ENCODE data around the gene SRGAP1. TPM values are rescaled to one million over a fixed set of nuclear protein-coding genes. Genes with fewer than 3 reads are reported as not detected.

SRGAP1 gene
- total and polyA plus RNA-seq, 9 of the 15 experiments (the other 6 are each of a cell fraction or from before 2014, with no cell fraction given) = 0.01 to 0.13 (median 0.04) TPM; not detected in 3

GRCh38 chr12:63897931-63898330, 53.4 kb downstream of the SRGAP1 start (continued):
- TF ChIP-seq TRIM24 (IDR thresholded peaks at IDR 0.05) = no peak
- TF ChIP-seq HDAC2 (IDR thresholded peaks at IDR 0.05) = no peak
- 0 out of 2 replicates have a peak, but pooled peaks have one; percentile 29 for TF ChIP-seq DPF2 (IDR thresholded peaks at IDR 0.05)
- TF ChIP-seq MAFG (tag; conservative IDR thresholded peaks at IDR 0.05) = peak; percentile 45
- TF ChIP-seq STAT5A (IDR thresholded peaks at IDR 0.05; ENCODE audit: borderline replicate concordance, low read length) = no peak
- no peak for TF ChIP-seq CEBPZ (IDR thresholded peaks at IDR 0.05; ENCODE audit: borderline replicate concordance, low read depth, low read length)
- no peak for TF ChIP-seq ZSCAN29 (IDR thresholded peaks at IDR 0.05)
- TF ChIP-seq TCF7 (IDR thresholded peaks at IDR 0.05; ENCODE audit: borderline replicate concordance) = no peak
- no peak for TF ChIP-seq ZNF589 (CRISPR knock-in tag; IDR thresholded peaks at IDR 0.05; ENCODE audit: low read depth)
- TF ChIP-seq, protein P1, sequence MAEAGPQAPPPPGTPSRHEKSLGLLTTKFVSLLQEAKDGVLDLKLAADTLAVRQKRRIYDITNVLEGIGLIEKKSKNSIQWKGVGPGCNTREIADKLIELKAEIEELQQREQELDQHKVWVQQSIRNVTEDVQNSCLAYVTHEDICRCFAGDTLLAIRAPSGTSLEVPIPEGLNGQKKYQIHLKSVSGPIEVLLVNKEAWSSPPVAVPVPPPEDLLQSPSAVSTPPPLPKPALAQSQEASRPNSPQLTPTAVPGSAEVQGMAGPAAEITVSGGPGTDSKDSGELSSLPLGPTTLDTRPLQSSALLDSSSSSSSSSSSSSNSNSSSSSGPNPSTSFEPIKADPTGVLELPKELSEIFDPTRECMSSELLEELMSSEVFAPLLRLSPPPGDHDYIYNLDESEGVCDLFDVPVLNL (CRISPR knock-in tag; IDR thresholded peaks at IDR 0.05; ENCODE audit: low read depth) = no peak
- TF ChIP-seq, protein P2, sequence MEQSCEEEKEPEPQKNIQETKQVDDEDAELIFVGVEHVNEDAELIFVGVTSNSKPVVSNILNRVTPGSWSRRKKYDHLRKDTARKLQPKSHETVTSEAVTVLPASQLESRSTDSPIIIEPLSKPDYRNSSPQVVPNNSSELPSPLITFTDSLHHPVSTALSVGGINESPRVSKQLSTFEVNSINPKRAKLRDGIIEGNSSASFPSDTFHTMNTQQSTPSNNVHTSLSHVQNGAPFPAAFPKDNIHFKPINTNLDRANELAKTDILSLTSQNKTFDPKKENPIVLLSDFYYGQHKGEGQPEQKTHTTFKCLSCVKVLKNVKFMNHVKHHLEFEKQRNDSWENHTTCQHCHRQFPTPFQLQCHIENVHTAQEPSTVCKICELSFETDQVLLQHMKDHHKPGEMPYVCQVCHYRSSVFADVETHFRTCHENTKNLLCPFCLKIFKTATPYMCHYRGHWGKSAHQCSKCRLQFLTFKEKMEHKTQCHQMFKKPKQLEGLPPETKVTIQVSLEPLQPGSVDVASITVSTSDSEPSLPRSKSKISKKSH (CRISPR knock-in tag; IDR thresholded peaks at IDR 0.05) = no peak
- TF ChIP-seq CBFA2T3 (IDR thresholded peaks at IDR 0.05) = peak; percentile 50
- TF ChIP-seq ZNF316 (IDR thresholded peaks at IDR 0.05) = peak; percentile 69
- TF ChIP-seq CHAMP1 (IDR thresholded peaks at IDR 0.05) = no peak
- no peak for TF ChIP-seq THRAP3 (IDR thresholded peaks at IDR 0.05; ENCODE audit: borderline replicate concordance)
- no peak for TF ChIP-seq ZNF23 (CRISPR knock-in tag; IDR thresholded peaks at IDR 0.05)
- no peak for TF ChIP-seq ZBTB7A (IDR thresholded peaks at IDR 0.05; ENCODE audit: borderline replicate concordance, control insufficient read depth, low read depth, low read length)
- no peak for TF ChIP-seq GTF2B (IDR thresholded peaks at IDR 0.05; ENCODE audit: extremely low read depth, insufficient read length)
- peak; percentile 34; the same call in 1 of the 2 replicates for TF ChIP-seq GABPA (tag; conservative IDR thresholded peaks at IDR 0.05; ENCODE audit: low read depth)
- TF ChIP-seq CBX2 (IDR thresholded peaks at IDR 0.05; ENCODE audit: insufficient read depth, low read length, poor library complexity, severe bottlenecking) = no peak
- TF ChIP-seq C11orf30 (IDR thresholded peaks at IDR 0.05; ENCODE audit: low read depth) = peak; percentile 71
- TF ChIP-seq SP1 (CRISPR knock-in tag; IDR thresholded peaks at IDR 0.05) = no peak

All from K562 (cell line).